ENCODE results near the gene UBAP1L.
"Not testable (repeated sequence)": the region's sequence is repeated elsewhere in the genome, so short reads cannot be mapped to it uniquely, and the experiment has no call there.

The UBAP1L gene

DNA sequence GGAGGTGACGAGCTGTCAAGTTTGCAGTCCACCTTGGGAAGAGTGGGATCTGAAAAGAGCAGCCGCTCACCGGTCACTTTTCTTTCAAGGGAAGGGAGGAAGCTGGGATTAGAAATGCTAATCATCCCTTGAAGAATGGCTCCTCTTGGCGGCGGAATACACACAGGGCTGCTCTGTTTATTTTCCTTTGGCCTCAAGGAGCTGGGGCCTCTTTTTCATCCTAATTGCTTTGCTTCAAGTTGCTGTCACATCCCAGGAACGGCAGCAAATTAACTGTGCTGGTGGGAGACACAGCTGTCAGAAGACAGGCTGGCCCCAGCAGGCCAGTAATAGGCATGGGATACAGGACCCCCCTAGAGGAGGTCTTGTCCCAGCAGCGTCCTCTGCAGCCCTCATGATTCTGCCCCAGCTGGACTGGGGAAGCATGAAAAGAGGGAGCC lies 31.7 kb downstream of the UBAP1L start:
- H3K4me1 ChIP-seq (ENCODE audit: insufficient read depth, low read length): peaks cover 40% of the 10 kb centered on the region
- no peak overlapping the region for H3K9ac ChIP-seq (ENCODE audit: low read depth, low read length)
- no peaks in the 10 kb centered on the region for H3K36me3 ChIP-seq (ENCODE audit: insufficient read depth, low read length)

DNA sequence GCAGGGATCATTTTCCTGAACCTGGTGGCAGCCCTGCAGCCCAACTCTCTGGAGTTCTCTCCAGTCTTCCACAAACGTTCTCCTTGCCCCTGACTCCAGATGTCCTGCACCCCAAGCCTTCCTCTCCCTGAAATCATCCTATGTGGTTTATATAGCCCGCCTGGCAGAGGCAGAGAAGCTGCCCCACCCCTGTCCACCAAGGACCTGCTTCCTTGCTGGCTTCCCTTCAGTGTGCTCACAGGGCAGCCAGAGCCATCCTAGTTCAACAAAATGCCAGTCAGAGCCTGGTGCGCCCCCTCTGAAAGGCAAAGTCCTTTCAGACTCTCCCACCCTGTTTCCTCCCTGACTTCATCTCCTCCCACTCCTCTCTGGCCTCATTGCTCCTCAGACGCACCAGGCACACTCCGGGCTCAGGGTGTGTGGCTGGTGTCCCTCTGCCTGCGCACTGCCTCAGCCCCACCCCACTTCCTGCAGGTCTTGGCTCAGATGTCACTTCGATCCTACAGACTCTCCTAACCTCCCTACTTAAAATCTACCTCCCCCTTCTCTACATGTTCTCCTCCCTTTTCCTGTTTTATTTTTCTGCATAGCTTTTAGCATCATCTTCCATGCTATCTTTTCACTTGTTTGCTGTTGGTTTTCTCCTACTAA lies 32.6 kb downstream of the UBAP1L start:
- Histone ChIP-seq H3K9me3 (ENCODE audit: control insufficient read depth, insufficient read depth, low read length) (no peaks in the 10 kb centered on the region), H3K36me3 (ENCODE audit: insufficient read depth, low read length) (no peaks in the 10 kb centered on the region), H3K4me1 (ENCODE audit: insufficient read depth, low read length) (peaks cover 40% of the 10 kb centered on the region), H3K9ac (ENCODE audit: low read depth, low read length) (no peak overlapping the region)

More for the DNA sequence above, 31.7 kb downstream of the UBAP1L start:
- H3K9me3 ChIP-seq (ENCODE audit: control insufficient read depth, insufficient read depth, low read length): no peaks in the 10 kb centered on the region

DNA sequence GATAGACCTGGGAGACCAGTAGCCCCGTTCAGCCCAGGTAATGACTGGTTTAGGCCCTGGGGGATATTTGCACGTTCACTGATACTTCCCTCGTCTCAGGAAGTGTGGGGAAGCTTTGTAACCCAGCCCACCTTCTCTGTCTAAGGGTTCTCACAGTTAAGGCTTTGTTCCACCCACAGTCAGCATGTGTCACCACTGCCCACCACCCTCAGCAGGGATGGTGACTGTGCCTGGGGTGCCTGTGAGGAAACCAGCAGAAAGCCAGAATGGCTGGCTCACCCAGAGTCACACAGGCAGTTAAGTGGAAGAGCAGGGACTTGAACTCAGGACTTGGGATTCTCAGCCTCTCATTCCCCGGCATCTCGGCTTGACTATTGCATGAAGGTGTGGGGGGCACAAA lies 33.2 kb downstream of the UBAP1L start:
- H3K4me1 ChIP-seq (ENCODE audit: insufficient read depth, low read length): peaks cover 40% of the 10 kb centered on the region
- H3K36me3 ChIP-seq (ENCODE audit: insufficient read depth, low read length): no peaks in the 10 kb centered on the region
- no peak overlapping the region for H3K9ac ChIP-seq (ENCODE audit: low read depth, low read length)
- no peaks in the 10 kb centered on the region for H3K9me3 ChIP-seq (ENCODE audit: control insufficient read depth, insufficient read depth, low read length)

DNA sequence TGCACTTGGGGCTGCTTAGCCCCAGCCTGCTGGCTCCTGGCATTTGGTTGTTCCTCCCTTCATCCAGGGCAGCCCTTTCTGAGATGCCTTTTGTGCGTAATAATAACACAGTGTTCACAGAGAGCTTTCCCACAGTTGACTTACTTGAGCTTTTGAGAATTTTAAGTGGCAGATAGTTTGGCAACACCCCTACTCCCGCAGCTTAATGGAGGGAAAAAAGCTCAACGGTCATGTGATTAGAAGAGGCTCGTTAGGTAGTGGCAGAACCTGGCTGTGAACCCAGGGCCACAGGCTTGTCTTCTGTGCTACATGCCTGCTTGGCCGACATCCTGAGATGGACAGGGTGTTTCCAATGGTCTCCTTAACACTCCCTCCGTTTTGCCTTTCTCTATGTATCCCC lies 33.7 kb downstream of the UBAP1L start:
- H3K9me3 ChIP-seq (ENCODE audit: control insufficient read depth, insufficient read depth, low read length): no peaks in the 10 kb centered on the region
- H3K4me1 ChIP-seq (ENCODE audit: insufficient read depth, low read length): peaks cover 40% of the 10 kb centered on the region
- H3K9ac ChIP-seq (ENCODE audit: low read depth, low read length): no peak overlapping the region
- no peaks in the 10 kb centered on the region for H3K36me3 ChIP-seq (ENCODE audit: insufficient read depth, low read length)

DNA sequence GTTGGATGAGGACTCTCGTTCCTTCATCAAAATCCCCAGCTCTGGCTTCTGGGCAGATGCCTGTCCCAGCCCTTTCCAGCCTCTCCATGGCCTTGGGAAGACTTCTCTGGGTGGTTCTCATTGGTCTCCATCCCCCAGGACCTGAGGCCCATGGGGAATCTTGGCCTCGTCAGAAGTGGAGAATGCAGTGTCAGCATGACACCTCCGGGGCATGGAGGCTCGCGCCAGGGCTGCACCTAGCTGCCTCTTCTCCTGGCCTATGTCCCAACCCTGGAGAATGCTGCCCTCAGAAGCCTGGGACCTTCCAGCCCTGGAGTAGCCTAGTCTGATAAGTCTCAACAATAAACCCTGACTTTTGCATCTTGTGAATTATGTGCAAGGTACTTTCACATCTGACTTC lies 35.4 kb downstream of the UBAP1L start:
- H3K9me3 ChIP-seq (ENCODE audit: control insufficient read depth, insufficient read depth, low read length): no peaks in the 10 kb centered on the region
- peaks cover 39% of the 10 kb centered on the region for H3K4me1 ChIP-seq (ENCODE audit: insufficient read depth, low read length)
- no peaks in the 10 kb centered on the region for H3K36me3 ChIP-seq (ENCODE audit: insufficient read depth, low read length)
- H3K9ac ChIP-seq (ENCODE audit: low read depth, low read length): no peak overlapping the region

DNA sequence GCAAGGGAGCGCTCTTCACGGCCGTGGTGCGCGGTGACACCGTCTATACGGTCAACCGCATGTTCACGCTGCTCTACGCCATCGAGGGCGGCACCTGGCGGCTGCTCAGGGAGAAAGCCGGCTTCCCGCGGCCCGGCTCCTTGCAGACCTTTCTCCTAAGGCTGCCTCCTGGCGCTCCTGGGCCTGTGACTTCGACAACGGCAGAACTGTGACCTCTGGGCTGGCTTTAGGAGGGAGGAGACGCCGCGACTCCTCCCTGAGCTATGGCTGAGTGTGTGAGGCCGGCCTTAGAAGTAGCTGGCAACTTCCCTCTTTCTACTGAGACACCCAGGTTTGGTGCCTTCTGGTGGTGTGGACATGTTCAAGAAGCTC lies 37.0 kb downstream of the UBAP1L start:
- peaks cover 2% of the 10 kb centered on the region for H3K9me3 ChIP-seq (ENCODE audit: control insufficient read depth, insufficient read depth, low read length)
- no peaks in the 10 kb centered on the region for H3K36me3 ChIP-seq (ENCODE audit: insufficient read depth, low read length)
- H3K4me1 ChIP-seq (ENCODE audit: insufficient read depth, low read length): peaks cover 25% of the 10 kb centered on the region
- H3K9ac ChIP-seq (ENCODE audit: low read depth, low read length): no peak overlapping the region

DNA sequence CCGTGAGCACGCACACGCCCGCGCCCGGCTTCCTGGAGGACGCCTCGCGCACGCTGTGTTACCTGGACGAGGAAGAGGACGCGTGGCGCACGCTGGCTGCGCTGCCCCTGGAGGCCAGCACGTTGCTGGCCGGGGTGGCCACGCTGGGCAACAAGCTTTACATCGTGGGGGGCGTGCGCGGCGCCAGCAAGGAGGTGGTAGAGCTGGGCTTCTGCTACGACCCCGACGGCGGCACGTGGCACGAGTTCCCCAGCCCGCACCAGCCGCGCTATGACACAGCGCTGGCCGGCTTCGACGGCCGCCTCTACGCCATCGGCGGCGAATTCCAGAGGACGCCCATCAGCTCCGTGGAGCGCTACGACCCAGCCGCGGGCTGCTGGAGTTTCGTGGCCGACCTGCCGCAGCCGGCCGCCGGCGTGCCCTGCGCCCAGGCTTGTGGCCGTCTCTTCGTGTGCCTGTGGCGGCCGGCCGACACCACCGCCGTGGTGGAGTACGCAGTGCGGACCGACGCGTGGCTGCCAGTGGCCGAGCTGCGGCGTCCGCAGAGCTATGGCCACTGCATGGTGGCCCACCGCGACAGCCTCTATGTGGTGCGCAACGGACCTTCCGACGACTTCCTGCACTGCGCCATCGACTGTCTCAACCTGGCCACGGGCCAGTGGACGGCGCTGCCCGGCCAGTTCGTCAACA lies 37.6 kb downstream of the UBAP1L start:
- H3K36me3 ChIP-seq (ENCODE audit: insufficient read depth, low read length): no peaks in the 10 kb centered on the region
- H3K4me1 ChIP-seq (ENCODE audit: insufficient read depth, low read length): peaks cover 19% of the 10 kb centered on the region; the same call in 1 of the 2 replicates

DNA sequence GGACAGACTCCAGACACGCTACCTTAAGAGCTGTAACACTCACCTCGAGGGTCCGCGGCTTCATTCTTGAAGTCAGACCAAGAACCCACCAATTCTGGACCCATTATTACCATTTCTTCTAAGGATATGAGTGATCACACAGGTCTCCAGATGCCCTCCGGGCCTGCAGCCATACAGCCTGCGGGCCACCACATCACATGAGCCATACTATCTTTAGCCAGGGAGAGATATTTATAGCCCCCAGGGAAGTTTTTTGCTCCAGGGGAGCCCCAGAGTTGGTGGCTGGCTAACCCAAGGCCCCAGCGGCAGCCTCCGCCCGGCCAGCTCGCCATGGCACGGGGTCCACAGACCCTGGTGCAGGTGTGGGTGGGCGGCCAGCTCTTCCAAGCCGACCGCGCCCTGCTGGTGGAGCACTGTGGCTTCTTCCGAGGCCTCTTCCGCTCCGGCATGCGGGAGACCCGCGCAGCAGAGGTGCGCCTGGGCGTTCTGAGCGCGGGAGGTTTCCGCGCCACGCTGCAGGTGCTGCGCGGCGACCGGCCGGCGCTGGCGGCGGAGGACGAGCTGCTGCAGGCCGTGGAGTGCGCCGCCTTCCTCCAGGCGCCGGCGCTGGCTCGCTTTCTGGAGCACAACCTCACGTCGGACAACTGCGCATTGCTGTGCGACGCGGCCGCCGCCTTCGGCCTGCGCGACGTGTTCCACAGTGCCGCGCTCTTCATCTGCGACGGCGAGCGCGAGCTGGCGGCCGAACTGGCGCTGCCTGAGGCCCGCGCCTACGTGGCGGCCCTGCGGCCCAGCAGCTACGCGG lies 38.3 kb downstream of the UBAP1L start, which contains the start of gene KBTBD13:
Gene KBTBD13, plus strand, starts transcription at position 261 of the 805 bp plus-strand sequence. Its CDS starts 70 bp downstream, at position 331.
- H3K4me1 ChIP-seq (ENCODE audit: insufficient read depth, low read length): peaks cover 17% of the 10 kb centered on the region; the same call in 1 of the 2 replicates
- no peak within 1 kb of the TSS for H3K9ac ChIP-seq (ENCODE audit: low read depth, low read length)

More for the DNA sequence above, 37.6 kb downstream of the UBAP1L start:
- Histone ChIP-seq H3K9ac (ENCODE audit: low read depth, low read length) (no peak overlapping the region), H3K9me3 (ENCODE audit: control insufficient read depth, insufficient read depth, low read length) (peaks cover 5% of the 10 kb centered on the region)

DNA sequence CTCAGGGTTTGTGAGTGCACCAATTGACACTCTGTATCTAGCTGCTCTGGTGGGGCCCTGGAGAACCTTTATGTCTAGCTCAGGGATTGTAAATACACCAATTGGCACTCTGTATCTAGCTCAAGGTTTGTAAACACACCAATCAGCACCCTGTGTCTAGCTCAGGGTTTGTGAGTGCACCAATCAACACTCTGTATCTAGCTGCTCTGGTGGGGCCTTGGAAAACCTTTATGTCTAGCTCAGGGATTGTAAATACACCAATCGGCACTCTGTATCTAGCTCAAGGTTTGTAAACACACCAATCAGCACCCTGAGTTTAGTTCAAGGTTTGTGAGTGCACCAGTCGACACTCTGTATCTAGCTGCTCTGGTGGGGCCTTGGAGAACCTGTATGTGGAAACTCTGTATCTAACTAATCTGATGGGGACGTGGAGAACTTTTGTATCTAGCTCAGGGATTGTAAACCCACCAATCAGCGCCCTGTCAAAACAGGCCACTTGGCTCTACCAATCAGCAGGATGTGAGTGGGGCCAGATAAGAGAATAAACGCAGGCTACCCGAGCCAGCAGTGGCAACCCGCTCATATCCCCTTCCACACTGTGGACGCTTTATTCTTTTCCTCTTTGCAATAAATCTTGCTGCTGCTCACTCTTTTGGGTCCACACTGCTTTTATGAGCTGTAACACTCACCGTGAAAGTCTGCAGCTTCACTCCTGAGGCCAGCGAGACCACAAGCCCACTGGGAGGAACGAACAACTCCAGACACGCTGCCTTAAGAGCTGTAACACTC lies 39.2 kb downstream of the UBAP1L start:
- H3K36me3 ChIP-seq (ENCODE audit: insufficient read depth, low read length); H3K9ac ChIP-seq (ENCODE audit: low read depth, low read length); H3K9me3 ChIP-seq (ENCODE audit: control insufficient read depth, insufficient read depth, low read length): not testable (repeated sequence)
- H3K4me1 ChIP-seq (ENCODE audit: insufficient read depth, low read length): peaks cover 16% of the 10 kb centered on the region; the same call in 1 of the 2 replicates

More for the DNA sequence above, 38.3 kb downstream of the UBAP1L start, which contains the start of gene KBTBD13:
- Histone ChIP-seq H3K9me3 (ENCODE audit: control insufficient read depth, insufficient read depth, low read length) (peaks cover 5% of the 10 kb centered on the region), H3K36me3 (ENCODE audit: insufficient read depth, low read length) (no peaks in the 10 kb centered on the region)

DNA sequence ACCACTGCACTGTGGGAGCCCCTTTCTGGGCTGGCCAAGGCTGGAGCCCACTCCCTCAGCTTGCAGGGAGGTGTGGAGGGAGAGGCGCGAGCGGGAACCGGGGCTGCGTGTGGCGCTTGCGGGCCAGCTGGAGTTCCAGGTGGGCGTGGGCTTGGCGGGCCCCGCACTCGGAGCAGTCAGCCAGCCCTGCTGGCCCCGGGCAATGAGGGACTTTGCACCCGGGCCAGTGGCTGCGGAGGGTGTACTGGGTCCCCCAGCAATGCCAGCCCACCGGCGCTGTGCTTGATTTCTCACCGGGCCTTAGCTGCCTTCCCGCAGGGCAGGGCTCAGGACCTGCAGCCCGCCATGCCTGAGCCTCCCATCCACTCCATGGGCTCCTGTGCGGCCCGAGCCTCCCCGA lies 40.1 kb downstream of the UBAP1L start:
- not testable (repeated sequence) for H3K9me3 ChIP-seq (ENCODE audit: control insufficient read depth, insufficient read depth, low read length); H3K36me3 ChIP-seq (ENCODE audit: insufficient read depth, low read length); H3K9ac ChIP-seq (ENCODE audit: low read depth, low read length)
- H3K4me1 ChIP-seq (ENCODE audit: insufficient read depth, low read length): peaks cover 16% of the 10 kb centered on the region; the same call in 1 of the 2 replicates

DNA sequence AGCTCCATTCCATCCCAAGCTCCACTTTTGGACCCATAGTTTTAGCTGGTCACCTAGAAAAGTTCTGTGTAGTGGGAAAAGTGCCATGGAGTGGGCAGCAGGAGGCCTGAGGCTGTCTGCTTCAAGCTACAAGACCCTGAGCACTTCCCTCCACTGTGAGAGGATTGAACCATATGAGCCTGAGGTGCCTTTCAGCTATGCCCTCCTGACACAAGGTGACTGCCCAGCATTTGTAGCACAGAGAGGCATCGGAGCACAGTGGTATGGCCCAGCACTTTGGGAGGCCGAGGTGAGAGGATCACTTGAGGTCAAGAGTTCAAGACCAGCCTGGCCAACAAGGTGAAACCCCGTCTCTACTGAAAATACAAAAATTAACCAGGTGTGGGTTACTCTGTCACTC lies 42.4 kb downstream of the UBAP1L start:
- H3K9me3 ChIP-seq (ENCODE audit: control insufficient read depth, insufficient read depth, low read length): peaks cover 5% of the 10 kb centered on the region
- peaks cover 9% of the 10 kb centered on the region; the same call in 1 of the 2 replicates for H3K4me1 ChIP-seq (ENCODE audit: insufficient read depth, low read length)
- H3K36me3 ChIP-seq (ENCODE audit: insufficient read depth, low read length): no peaks in the 10 kb centered on the region

DNA sequence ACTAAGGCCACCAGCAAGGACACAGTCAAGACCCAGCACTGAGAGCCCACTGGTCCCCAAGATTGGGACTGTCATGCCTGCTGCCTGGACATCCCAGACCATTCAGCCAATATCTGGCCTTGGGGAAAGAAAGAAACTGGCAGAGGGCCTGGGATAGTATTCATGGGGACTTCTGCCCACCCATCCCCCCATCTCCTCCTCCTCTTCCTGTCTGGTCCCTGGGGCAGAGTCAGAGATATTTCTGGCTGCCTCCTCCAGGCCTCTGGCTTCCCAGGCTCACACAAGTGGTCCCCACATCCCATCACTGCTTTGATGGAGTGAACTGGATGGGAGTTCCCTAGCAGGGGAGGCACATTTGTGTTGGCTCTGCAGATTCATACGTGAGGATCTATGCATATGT lies 43.0 kb downstream of the UBAP1L start:
- Histone ChIP-seq H3K9me3 (ENCODE audit: control insufficient read depth, insufficient read depth, low read length) (peaks cover 5% of the 10 kb centered on the region), H3K9ac (ENCODE audit: low read depth, low read length) (no peak overlapping the region), H3K4me1 (ENCODE audit: insufficient read depth, low read length) (peaks cover 9% of the 10 kb centered on the region; the same call in 1 of the 2 replicates), H3K36me3 (ENCODE audit: insufficient read depth, low read length) (no peaks in the 10 kb centered on the region)

More for the DNA sequence above, 42.4 kb downstream of the UBAP1L start:
- H3K9ac ChIP-seq (ENCODE audit: low read depth, low read length): no peak overlapping the region

DNA sequence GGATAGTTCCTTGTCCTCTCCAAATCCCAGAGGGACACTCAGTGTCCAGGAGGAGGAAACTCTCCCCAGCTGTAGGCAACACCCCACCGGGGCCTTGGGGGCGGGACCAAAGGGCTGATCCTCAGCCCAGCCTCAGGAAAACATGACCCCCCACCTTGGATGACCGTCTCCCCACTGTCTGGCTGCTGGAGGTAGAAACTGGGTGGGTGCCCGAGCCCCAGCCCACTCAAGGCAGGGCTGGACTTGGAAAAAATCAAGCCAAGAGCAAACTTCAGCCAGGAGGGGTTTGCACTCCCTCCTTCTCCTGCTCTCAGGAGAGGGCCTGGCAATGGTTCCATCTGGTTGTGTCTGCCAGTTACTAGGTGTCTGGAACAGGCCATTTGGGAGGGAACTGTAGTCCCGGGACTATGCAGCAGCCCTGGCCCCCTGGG lies 43.6 kb downstream of the UBAP1L start:
- no peak overlapping the region for H3K9ac ChIP-seq (ENCODE audit: low read depth, low read length)
- H3K9me3 ChIP-seq (ENCODE audit: control insufficient read depth, insufficient read depth, low read length): peaks cover 5% of the 10 kb centered on the region
- no peaks in the 10 kb centered on the region for H3K36me3 ChIP-seq (ENCODE audit: insufficient read depth, low read length)

More for the DNA sequence above, 43.6 kb downstream of the UBAP1L start:
- H3K4me1 ChIP-seq (ENCODE audit: insufficient read depth, low read length): peaks cover 13% of the 10 kb centered on the region; the same call in 1 of the 2 replicates
